Activated T-cell treated with anti-CD3 and anti-CD28 coated beads for 4 hours (primary cell): ENCODE measurements around the gene AP4M1.
A peak's percentile ranks its signal among the peaks of the same experiment; 100 is the strongest.
"Not testable (repeated sequence)": the region's sequence is repeated elsewhere in the genome, so short reads cannot be mapped to it uniquely, and the experiment has no call there.

Source experiments
- DNase-seq: peaks from one replicate; pipeline ENCODE4 v3.0.0-alpha.2; 2020

AP4M1 gene

GRCh38 chr7:100111156-100111555 is 9.7 kb downstream of the AP4M1 start:
- no peak for DNase-seq

GRCh38 chr7:100111914-100112313 is 10.5 kb downstream of the AP4M1 start:
- no peak for DNase-seq

GRCh38 chr7:100115026-100115425 is 13.6 kb downstream of the AP4M1 start:
- no peak for DNase-seq

GRCh38 chr7:100118388-100119071 is 17.1 kb downstream of the AP4M1 start:
- no peak for DNase-seq

- DNase-seq, result peak; percentile 93
Observed at GRCh38 chr7:100119072-100119969, 17.9 kb downstream of the AP4M1 start, which contains the start of the genes CNPY4 and TAF6. Gene CNPY4 (plus strand): TSS chr7:100119634. CDS start chr7:100119745, 111 bp downstream. Gene TAF6 (minus strand): TSS chr7:100119358. CDS start chr7:100114209, 5,149 bp downstream.

- DNase-seq, result peak; percentile 54
Observed at GRCh38 chr7:100119970-100120732, 18.7 kb downstream of the AP4M1 start.

GRCh38 chr7:100120733-100121036 is 19.2 kb downstream of the AP4M1 start:
- no peak for DNase-seq

- no peak for DNase-seq
Observed at GRCh38 chr7:100122067-100122466, 20.6 kb downstream of the AP4M1 start.

GRCh38 chr7:100122568-100122967 is 21.1 kb downstream of the AP4M1 start:
- no peak for DNase-seq

- DNase-seq, result no peak
Observed at GRCh38 chr7:100124301-100125230, 23.1 kb downstream of the AP4M1 start.

GRCh38 chr7:100126239-100126930 is 24.9 kb downstream of the AP4M1 start:
- no peak for DNase-seq

GRCh38 chr7:100126931-100127865 is 25.8 kb downstream of the AP4M1 start, which contains the start of gene MBLAC1:
Gene MBLAC1 (plus strand): TSS chr7:100126967. CDS start chr7:100127396, 429 bp downstream.
- peak; percentile 92 for DNase-seq

- DNase-seq, result no peak
Observed at GRCh38 chr7:100127866-100128636, 26.6 kb downstream of the AP4M1 start.

- no peak for DNase-seq
Observed at GRCh38 chr7:100128637-100128963, 27.2 kb downstream of the AP4M1 start.

GRCh38 chr7:100130220-100130607 is 28.8 kb downstream of the AP4M1 start:
- not testable (repeated sequence) for DNase-seq

- peak; percentile 80 for DNase-seq
Observed at GRCh38 chr7:100130608-100131453, 29.4 kb downstream of the AP4M1 start.

- DNase-seq, result no peak
Observed at GRCh38 chr7:100132126-100132525, 30.7 kb downstream of the AP4M1 start.

GRCh38 chr7:100132697-100133151 is 31.3 kb downstream of the AP4M1 start:
- DNase-seq, result peak; percentile 50
